Parathyroid adenoma (tissue), 2 donors: Measurements from ENCODE around the gene MYPN.
"Not testable (repeated sequence)": the region's sequence is repeated elsewhere in the genome, so short reads cannot be mapped to it uniquely, and the experiment has no call there.

Experiments used
- H2AFZ ChIP-seq: fragments of 300-600 bp; sonication (generic); one replicate; pipeline ENCODE4 v1.7.0; 2017; ENCODE audit warnings: antibody characterized with exemption, mild to moderate bottlenecking
- H3K27ac ChIP-seq: fragments of 300-600 bp; sonication (generic); one replicate; pipeline ENCODE4 v1.7.0; 2017
- H3K27me3 ChIP-seq: fragments of 300-600 bp; sonication (generic); one replicate; pipeline ENCODE4 v1.7.0; 2017; ENCODE audit warnings: low read length; ENCODE audit not compliant: control insufficient read depth, insufficient read depth
- H3K36me3 ChIP-seq: fragments of 300-600 bp; sonication (generic); one replicate; pipeline ENCODE4 v1.7.0; 2017; ENCODE audit warnings: low read length; ENCODE audit not compliant: control insufficient read depth, insufficient read depth
- H3K4me1 ChIP-seq: fragments of 300-600 bp; sonication (generic); one replicate; pipeline ENCODE4 v1.7.0; 2017; ENCODE audit warnings: control low read depth
- H3K4me2 ChIP-seq: fragments of 300-600 bp; sonication (generic); one replicate; pipeline ENCODE4 v1.7.0; 2017; ENCODE audit warnings: low read length
- H3K4me3 ChIP-seq: fragments of 300-600 bp; sonication (generic); one replicate; pipeline ENCODE4 v1.7.0; 2017; ENCODE audit warnings: low read depth, low read length
- H3K79me2 ChIP-seq: fragments of 300-600 bp; sonication (generic); one replicate; pipeline ENCODE4 v1.7.0; 2017; ENCODE audit warnings: control low read depth
- H3K9ac ChIP-seq: fragments of 300-600 bp; sonication (generic); one replicate; pipeline ENCODE4 v1.7.0; 2017; ENCODE audit warnings: mild to moderate bottlenecking
- H3K9me3 ChIP-seq: fragments of 300-600 bp; sonication (generic); one replicate; pipeline ENCODE4 v1.7.0; 2017; ENCODE audit warnings: low read length; ENCODE audit not compliant: control insufficient read depth
- CTCF ChIP-seq: fragments of 300-600 bp; sonication (generic); IDR thresholded peaks from one replicate; pipeline ENCODE4 v1.7.0; 2017; ENCODE audit warnings: antibody characterized with exemption, mild to moderate bottlenecking
- donor health status: primary hyperparathyroidism.

The MYPN gene

GRCh38 chr10:68188835-68189234 lies 79.5 kb downstream of the MYPN start:
- H3K4me1 ChIP-seq: peaks cover 3% of the 10 kb centered on the region
- H3K4me3 ChIP-seq: no peak overlapping the region
- H3K27ac ChIP-seq: no peak overlapping the region
- H3K27me3 ChIP-seq: no peaks in the 10 kb centered on the region
- H3K9me3 ChIP-seq: no peaks in the 10 kb centered on the region
- H3K4me2 ChIP-seq: no peak overlapping the region
- no peak overlapping the region for H2AFZ ChIP-seq
- no peaks in the 10 kb centered on the region for H3K79me2 ChIP-seq
- H3K9ac ChIP-seq: no peak overlapping the region
- TF ChIP-seq CTCF: no peak
- H3K36me3 ChIP-seq: no peaks in the 10 kb centered on the region

DNA sequence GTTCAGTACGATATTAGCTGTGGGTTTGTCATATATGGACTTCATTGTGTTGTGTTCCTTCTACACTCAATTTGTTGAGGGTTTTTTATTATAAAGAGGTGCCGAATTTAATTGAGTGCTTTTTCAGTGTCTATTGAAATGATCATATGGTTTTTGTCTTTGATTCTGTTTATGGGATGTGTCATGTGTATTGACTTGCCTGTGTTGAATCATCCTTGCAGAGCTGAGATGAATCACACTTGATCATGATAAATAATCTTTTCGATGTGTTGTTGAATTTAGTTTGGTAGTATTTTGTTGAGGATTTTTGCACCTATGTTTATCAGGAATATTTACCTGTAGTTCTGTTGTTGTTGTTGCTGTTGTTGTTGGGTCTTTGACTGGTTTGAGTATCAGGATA lies 82.8 kb downstream of the MYPN start:
- H3K27me3 ChIP-seq: no peaks in the 10 kb centered on the region
- H2AFZ ChIP-seq: no peak overlapping the region
- peaks cover 3% of the 10 kb centered on the region for H3K4me1 ChIP-seq
- no peaks in the 10 kb centered on the region for H3K79me2 ChIP-seq
- no peaks in the 10 kb centered on the region for H3K36me3 ChIP-seq
- H3K4me3 ChIP-seq: no peak overlapping the region
- H3K9me3 ChIP-seq: no peaks in the 10 kb centered on the region
- no peak overlapping the region for H3K9ac ChIP-seq
- no peak for TF ChIP-seq CTCF
- no peak overlapping the region for H3K4me2 ChIP-seq
- no peak overlapping the region for H3K27ac ChIP-seq

DNA sequence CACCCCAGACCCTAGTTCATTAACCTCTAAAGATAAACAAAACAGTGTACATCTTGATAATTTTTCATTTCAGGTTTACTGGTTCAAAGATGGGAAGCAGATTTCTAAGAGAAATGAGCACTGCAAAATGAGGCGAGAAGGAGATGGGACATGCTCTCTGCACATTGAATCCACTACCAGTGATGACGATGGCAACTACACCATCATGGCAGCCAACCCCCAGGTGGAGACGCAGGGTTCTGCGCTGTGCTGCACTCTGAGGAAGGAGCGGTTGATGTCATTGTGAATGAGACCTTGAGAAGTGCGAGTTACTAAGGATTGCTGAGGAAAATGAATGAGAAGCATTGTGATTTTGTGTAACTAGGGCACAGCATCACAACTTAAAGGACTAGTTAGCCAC lies 85.0 kb downstream of the MYPN start:
- no peak for TF ChIP-seq CTCF
- Histone ChIP-seq H3K9me3 (no peaks in the 10 kb centered on the region), H3K27ac (no peak overlapping the region), H3K4me3 (no peak overlapping the region), H3K36me3 (no peaks in the 10 kb centered on the region), H3K27me3 (no peaks in the 10 kb centered on the region), H3K9ac (no peak overlapping the region), H3K4me1 (peaks cover 3% of the 10 kb centered on the region), H2AFZ (peak overlapping the region; percentile 15), H3K79me2 (no peaks in the 10 kb centered on the region), H3K4me2 (no peak overlapping the region)

- H3K9me3 ChIP-seq, H3K27me3 ChIP-seq, H3K27ac ChIP-seq, H3K36me3 ChIP-seq, H3K4me1 ChIP-seq, H3K4me3 ChIP-seq, H3K79me2 ChIP-seq, H3K4me2 ChIP-seq, H2AFZ ChIP-seq, H3K9ac ChIP-seq: not testable (repeated sequence)
Measured at GRCh38 chr10:68195776-68196175, 86.5 kb downstream of the MYPN start.

DNA sequence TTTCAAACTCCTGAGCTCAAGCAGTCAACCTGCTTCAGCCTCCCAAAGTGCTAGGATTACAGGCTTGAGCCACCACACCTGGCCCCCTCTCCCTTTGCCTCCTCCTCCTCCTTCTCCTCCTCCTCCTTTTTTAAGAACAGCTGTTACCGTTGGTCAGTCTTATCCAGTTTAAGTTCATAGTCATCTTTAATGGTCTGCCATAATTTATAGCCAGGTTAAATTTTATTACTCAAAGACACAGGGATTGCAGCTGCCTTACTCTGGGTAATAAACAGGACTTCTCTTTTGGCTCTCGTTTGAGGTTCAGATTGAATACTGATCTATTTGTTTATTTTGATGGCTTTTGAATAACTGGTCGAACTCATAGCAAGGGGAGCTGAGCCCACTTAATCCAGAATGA lies 87.4 kb downstream of the MYPN start:
- no peak overlapping the region for H3K27ac ChIP-seq
- no peak overlapping the region for H3K4me2 ChIP-seq
- H3K36me3 ChIP-seq: no peaks in the 10 kb centered on the region
- no peak overlapping the region for H3K9ac ChIP-seq
- no peaks in the 10 kb centered on the region for H3K9me3 ChIP-seq
- H2AFZ ChIP-seq: no peak overlapping the region
- H3K4me1 ChIP-seq: peaks cover 3% of the 10 kb centered on the region
- H3K79me2 ChIP-seq: no peaks in the 10 kb centered on the region
- no peaks in the 10 kb centered on the region for H3K27me3 ChIP-seq
- TF ChIP-seq CTCF: no peak
- no peak overlapping the region for H3K4me3 ChIP-seq
